ENCODE measurements around the gene CDCA4. TPM values are rescaled to one million over a fixed set of nuclear protein-coding genes. Genes with fewer than 3 reads are reported as not detected.

CDCA4 gene
- total RNA-seq, 1 experiment from 2014 or later: 41.4 TPM

GRCh38 chr14:105068818-105069217 is 47.9 kb upstream of the CDCA4 start:
- TF ChIP-seq CTCF (IDR thresholded peaks at IDR 0.05; ENCODE audit: insufficient read depth in 1 of 2, low read depth in 1 of 2, low read length in 1 of 2, severe bottlenecking in 1 of 2, unreplicated experiment in 1 of 2): no peak
- Histone ChIP-seq H3K27me3 (replicated peaks; ENCODE audit: control insufficient read depth, insufficient read depth, low read length) (no peaks in the 10 kb centered on the region), H3K4me3 (ENCODE audit: low read depth, low read length) (no peak overlapping the region), H3K36me3 (ENCODE audit: control insufficient read depth, insufficient read depth, low read length) (no peaks in the 10 kb centered on the region), H3K9me3 (no peaks in the 10 kb centered on the region), H3K4me1 (peaks cover 17% of the 10 kb centered on the region)
- Mint-ChIP-seq H3K27me3 (ENCODE audit: insufficient read depth, unreplicated experiment) (peaks cover 4% of the 10 kb centered on the region), H3K36me3 (ENCODE audit: insufficient read depth, unreplicated experiment) (no peaks in the 10 kb centered on the region), H3K4me3 (ENCODE audit: unreplicated experiment) (no peak overlapping the region), H3K4me1 (ENCODE audit: low read depth, unreplicated experiment) (peaks cover 8% of the 10 kb centered on the region), H3K27ac (ENCODE audit: unreplicated experiment) (no peak overlapping the region), H3K9me3 (ENCODE audit: unreplicated experiment) (no peaks in the 10 kb centered on the region)
- ChIA-PET CTCF (no interaction called here), POLR2A (no interaction called here)
- intact Hi-C loops (cut with micrococcal nuclease; ENCODE audit: unreplicated experiment): no loop called here
- no peak for DNase-seq
- BruUV-seq (replicated peaks): no TSS peak

- peaks cover 8% of the 10 kb centered on the region for H3K4me1 Mint-ChIP-seq (ENCODE audit: low read depth, unreplicated experiment)
- Histone ChIP-seq H3K4me3 (ENCODE audit: low read depth, low read length) (no peak overlapping the region), H3K9me3 (no peaks in the 10 kb centered on the region), H3K36me3 (ENCODE audit: control insufficient read depth, insufficient read depth, low read length) (no peaks in the 10 kb centered on the region), H3K27me3 (replicated peaks; ENCODE audit: control insufficient read depth, insufficient read depth, low read length) (no peaks in the 10 kb centered on the region), H3K4me1 (peaks cover 17% of the 10 kb centered on the region)
- intact Hi-C loops (cut with micrococcal nuclease; ENCODE audit: unreplicated experiment): no loop called here
- no TSS peak for BruUV-seq (replicated peaks)
- H3K27ac Mint-ChIP-seq (ENCODE audit: unreplicated experiment): no peak overlapping the region
- no peaks in the 10 kb centered on the region for H3K9me3 Mint-ChIP-seq (ENCODE audit: unreplicated experiment)
- POLR2A ChIA-PET: no interaction called here
- peaks cover 4% of the 10 kb centered on the region for H3K27me3 Mint-ChIP-seq (ENCODE audit: insufficient read depth, unreplicated experiment)
- H3K36me3 Mint-ChIP-seq (ENCODE audit: insufficient read depth, unreplicated experiment): no peaks in the 10 kb centered on the region
- H3K4me3 Mint-ChIP-seq (ENCODE audit: unreplicated experiment): no peak overlapping the region
- no peak for DNase-seq
- CTCF ChIA-PET: no interaction called here
- no peak for TF ChIP-seq CTCF (IDR thresholded peaks at IDR 0.05; ENCODE audit: insufficient read depth in 1 of 2, low read depth in 1 of 2, low read length in 1 of 2, severe bottlenecking in 1 of 2, unreplicated experiment in 1 of 2)
These were observed 47.1 kb upstream of the CDCA4 start for GRCh38 chr14:105067969-105068301.

- Mint-ChIP-seq H3K27me3 (ENCODE audit: insufficient read depth, unreplicated experiment) (peaks cover 3% of the 10 kb centered on the region), H3K4me3 (ENCODE audit: unreplicated experiment) (no peak overlapping the region), H3K9me3 (ENCODE audit: unreplicated experiment) (no peaks in the 10 kb centered on the region), H3K4me1 (ENCODE audit: low read depth, unreplicated experiment) (peaks cover 8% of the 10 kb centered on the region), H3K27ac (ENCODE audit: unreplicated experiment) (no peak overlapping the region), H3K36me3 (ENCODE audit: insufficient read depth, unreplicated experiment) (no peaks in the 10 kb centered on the region)
- DNase-seq: no peak
- intact Hi-C loops (cut with micrococcal nuclease; ENCODE audit: unreplicated experiment): no loop called here
- no TSS peak for BruUV-seq (replicated peaks)
- H3K4me1 ChIP-seq: peaks cover 17% of the 10 kb centered on the region
- H3K4me3 ChIP-seq (ENCODE audit: low read depth, low read length): no peak overlapping the region
- ChIA-PET CTCF (interaction anchor here (0.5 kb wide), 1 partner anchor 314 kb away, joined by 9 read pairs; the partner anchor contains the start of gene SIVA1), POLR2A (no interaction called here)
- no peaks in the 10 kb centered on the region for H3K27me3 ChIP-seq (replicated peaks; ENCODE audit: control insufficient read depth, insufficient read depth, low read length)
- H3K36me3 ChIP-seq (ENCODE audit: control insufficient read depth, insufficient read depth, low read length): no peaks in the 10 kb centered on the region
- H3K9me3 ChIP-seq: no peaks in the 10 kb centered on the region
- no peak for TF ChIP-seq CTCF (IDR thresholded peaks at IDR 0.05; ENCODE audit: insufficient read depth in 1 of 2, low read depth in 1 of 2, low read length in 1 of 2, severe bottlenecking in 1 of 2, unreplicated experiment in 1 of 2)
These were observed 46.5 kb upstream of the CDCA4 start for GRCh38 chr14:105067140-105067968.
